H1 (cell line): Measurements from ENCODE around the gene ATP1A1. TPM values are rescaled to one million over a fixed set of nuclear protein-coding genes. Genes with fewer than 3 reads are reported as not detected.

Experiments
- CTCF ChIA-PET: fragments of 300-600 bp; sonication (Branson Sonifier 250); formaldehyde crosslinking; loops from one replicate; lab custom pipeline; 2021; ENCODE audit not compliant: partially characterized antibody; lab: Charles Lee
- POLR2A ChIA-PET: fragments of 300-600 bp; sonication (Branson Sonifier 250); formaldehyde crosslinking; loops from one replicate; lab custom pipeline; 2021; ENCODE audit warnings: inconsistent platforms; ENCODE audit not compliant: partially characterized antibody; lab: Charles Lee
- DNase-seq, 2 experiments: peaks; one replicate each; pipeline versions ENCODE4 v3.0.0 to v3.0.0-alpha.2; 2010 to 2022; ENCODE audit warnings: low spot score in 2 of 2, low read depth in 1 of 2, mixed read lengths in 1 of 2
- FAIRE-seq: peaks from 2 replicates; lab custom pipeline; 2011; peaks lifted over from hg19 to GRCh38; lab: Jason Lieb, UNC
- H2AFZ ChIP-seq: 2 replicates; pipeline ENCODE4 v1.8.1; 2012; ENCODE audit warnings: low read length, inconsistent platforms
- H2AK5ac ChIP-seq: 2 replicates; pipeline ENCODE4 v1.6.1; 2013; ENCODE audit warnings: low read depth, low read length
- H2BK120ac ChIP-seq: replicated peaks from 2 replicates; pipeline ENCODE3; 2013; ENCODE audit warnings: low read depth, low read length, inconsistent platforms
- H2BK12ac ChIP-seq: 2 replicates; pipeline ENCODE4 v1.6.1; 2013; ENCODE audit warnings: low read depth, low read length
- H2BK15ac ChIP-seq: 2 replicates; pipeline ENCODE4 v1.6.1; 2013; ENCODE audit warnings: low read length
- H2BK20ac ChIP-seq: 2 replicates; pipeline ENCODE4 v1.6.1; 2013; ENCODE audit warnings: low read length
- H2BK5ac ChIP-seq: 2 replicates; pipeline ENCODE4 v1.6.1; 2013; ENCODE audit warnings: low read depth, low read length
- H3K14ac ChIP-seq: 2 replicates; pipeline ENCODE4 v1.6.1; 2013; ENCODE audit warnings: inconsistent platforms; ENCODE audit not compliant: insufficient read length
- H3K18ac ChIP-seq: 2 replicates; pipeline ENCODE4 v1.6.1; 2013; ENCODE audit warnings: low read length; ENCODE audit errors: extremely low read depth
- H3K23ac ChIP-seq: 2 replicates; pipeline ENCODE4 v1.6.1; 2013; ENCODE audit warnings: inconsistent platforms; ENCODE audit not compliant: insufficient read length
- H3K23me2 ChIP-seq: 2 replicates; pipeline ENCODE4 v1.6.1; 2013; ENCODE audit warnings: low read depth, low read length
- H3K27ac ChIP-seq: 2 replicates; pipeline ENCODE4 v1.6.1; 2011; ENCODE audit warnings: low read depth, low read length, inconsistent platforms
- H3K27me3 ChIP-seq, 4 experiments: replicated peaks in 1 of 4; 1 replicate in 1 of 4; 2 replicates in 3 of 4; pipeline versions ENCODE4 v1.6.1 to v1.8.1; 2011 to 2013; ENCODE audit warnings: low read length in 3 of 4, mild to moderate bottlenecking in 3 of 4, inconsistent platforms in 2 of 4, mixed read lengths in 2 of 4, moderate library complexity in 1 of 4; ENCODE audit not compliant: control insufficient read depth in 3 of 4, insufficient read depth in 3 of 4; ENCODE audit errors: extremely low read depth in 1 of 4
- H3K36me3 ChIP-seq, 4 experiments: 2 replicates each; pipeline versions ENCODE4 v1.6.1 to v1.8.1; 2011 to 2013; ENCODE audit warnings: mild to moderate bottlenecking in 4 of 4, low read length in 3 of 4, moderate library complexity in 2 of 4, control low read depth in 1 of 4, inconsistent platforms in 1 of 4; ENCODE audit not compliant: insufficient read depth in 4 of 4, control insufficient read depth in 2 of 4
- H3K4ac ChIP-seq: replicated peaks from 2 replicates; pipeline ENCODE3; 2013; ENCODE audit warnings: low read length, low read depth, mixed read lengths, inconsistent platforms; ENCODE audit not compliant: insufficient read length
- H3K4me1 ChIP-seq, 4 experiments: replicated peaks in 1 of 4; 1 replicate in 1 of 4; 2 replicates in 3 of 4; pipeline versions ENCODE4 v1.6.1 to v1.8.1; 2011 to 2013; ENCODE audit warnings: low read length in 3 of 4, inconsistent platforms in 2 of 4, mixed read lengths in 1 of 4; ENCODE audit not compliant: insufficient read depth in 4 of 4, control insufficient read depth in 3 of 4
- H3K4me2 ChIP-seq, 2 experiments: 2 replicates each; pipeline versions ENCODE4 v1.6.1 to v1.8.1; 2011 to 2013; ENCODE audit warnings: low read depth in 2 of 2, low read length in 2 of 2, control low read depth in 1 of 2, inconsistent platforms in 1 of 2, mild to moderate bottlenecking in 1 of 2; ENCODE audit not compliant: insufficient read depth in 1 of 2
- H3K4me3 ChIP-seq, 4 experiments: fragments of 200-600, 300-600 bp in 1 of 4; sonication (generic), shearing (Covaris generic), sonication (Bioruptor Twin) in 1 of 4; 2 replicates each; pipeline versions ENCODE4 v1.5.1 to v1.8.1; 2011 to 2016; ENCODE audit warnings: low read length in 4 of 4, low read depth in 3 of 4, control low read depth in 2 of 4, inconsistent platforms in 2 of 4, mild to moderate bottlenecking in 2 of 4, mixed read lengths in 1 of 4, moderate library complexity in 1 of 4; ENCODE audit not compliant: insufficient read depth in 2 of 4; ENCODE audit errors: extremely low read depth in 1 of 4
- H3K56ac ChIP-seq: replicated peaks from 2 replicates; pipeline ENCODE3; 2013; ENCODE audit warnings: low read depth, mild to moderate bottlenecking, mixed read lengths, low read length, inconsistent platforms; ENCODE audit not compliant: insufficient read length
- H3K79me1 ChIP-seq: 2 replicates; pipeline ENCODE4 v1.6.1; 2013; ENCODE audit warnings: low read depth, low read length, control low read depth
- H3K79me2 ChIP-seq, 2 experiments: 2 replicates each; pipeline versions ENCODE4 v1.6.1 to v1.8.1; 2012 to 2013; ENCODE audit warnings: low read length in 2 of 2, mild to moderate bottlenecking in 2 of 2, inconsistent platforms in 1 of 2; ENCODE audit not compliant: insufficient read depth in 2 of 2, control insufficient read depth in 1 of 2
- H3K9ac ChIP-seq, 4 experiments: replicated peaks in 1 of 4; 1 replicate in 1 of 4; 2 replicates in 3 of 4; pipeline versions ENCODE4 v1.6.1 to v1.8.1; 2011 to 2013; ENCODE audit warnings: low read depth in 3 of 4, low read length in 3 of 4, control low read depth in 2 of 4, mild to moderate bottlenecking in 2 of 4, moderate library complexity in 2 of 4, inconsistent platforms in 1 of 4; ENCODE audit errors: extremely low read depth in 1 of 4
- H3K9me3 ChIP-seq, 2 experiments: 2 replicates each; pipeline versions ENCODE4 v1.6.1 to v1.8.1; 2012 to 2013; ENCODE audit warnings: mild to moderate bottlenecking in 2 of 2, moderate library complexity in 2 of 2, control low read depth in 1 of 2, inconsistent platforms in 1 of 2, low read depth in 1 of 2, low read length in 1 of 2, mixed read lengths in 1 of 2; ENCODE audit not compliant: insufficient read depth in 2 of 2
- H4K20me1 ChIP-seq, 2 experiments: replicated peaks in 1 of 2; 2 replicates each; pipeline versions ENCODE3 to v1.8.1; 2011 to 2013; ENCODE audit warnings: inconsistent platforms in 2 of 2, low read length in 2 of 2, mild to moderate bottlenecking in 1 of 2; ENCODE audit not compliant: insufficient read depth in 2 of 2, control insufficient read depth in 1 of 2
- H4K5ac ChIP-seq: 2 replicates; pipeline ENCODE4 v1.6.1; 2013; ENCODE audit warnings: low read length, low read depth, mixed read lengths, inconsistent platforms; ENCODE audit not compliant: insufficient read length
- H4K8ac ChIP-seq: 2 replicates; pipeline ENCODE4 v1.8.0; 2013; ENCODE audit warnings: mild to moderate bottlenecking, moderate library complexity, low read length, inconsistent platforms; ENCODE audit not compliant: insufficient read depth; ENCODE audit errors: extremely low read depth
- H4K91ac ChIP-seq: replicated peaks from 2 replicates; pipeline ENCODE3; 2013; ENCODE audit warnings: low read length, mixed read lengths, inconsistent platforms; ENCODE audit not compliant: insufficient read length
- CEBPB ChIP-seq: IDR thresholded peaks from 2 replicates; pipeline ENCODE4 v1.6.1; 2012; ENCODE audit warnings: low read depth, low read length
- GTF2F1 ChIP-seq: IDR thresholded peaks from 2 replicates; pipeline ENCODE4 v1.6.1; 2012; ENCODE audit warnings: low read depth, low read length, improper control_type of control experiment, borderline replicate concordance
- HDAC2 ChIP-seq, 2 experiments: fragments of 300-600 bp in 1 of 2; sonication (generic) in 1 of 2; IDR thresholded peaks; 2 replicates each; pipeline ENCODE4 v1.6.1; 2011 to 2012; ENCODE audit warnings: low read depth in 2 of 2, low read length in 2 of 2, mild to moderate bottlenecking in 2 of 2, moderate library complexity in 2 of 2, borderline replicate concordance in 1 of 2, inconsistent platforms in 1 of 2
- KDM1A ChIP-seq: fragments of 200-600, 300-600 bp; sonication (generic); IDR thresholded peaks from 2 replicates; pipeline ENCODE4 v1.7.1; 2016; ENCODE audit warnings: mild to moderate bottlenecking, low read length, borderline replicate concordance
- PHF8 ChIP-seq: fragments of 200-600 bp; sonication (generic); conservative IDR thresholded peaks from 2 replicates; pipeline ENCODE4 v1.7.1; 2012; ENCODE audit warnings: low read depth, mild to moderate bottlenecking, inconsistent platforms, low read length, moderate library complexity
- POLR2AphosphoS5 ChIP-seq: IDR thresholded peaks from 2 replicates; pipeline ENCODE4 v1.6.1; 2011; ENCODE audit warnings: low read depth, low read length
- RNF2 ChIP-seq: fragments of 200-900, 300-1000 bp; sonication (generic); IDR thresholded peaks from 2 replicates; pipeline ENCODE4 v1.7.1; 2016; ENCODE audit warnings: borderline replicate concordance, low read depth, mild to moderate bottlenecking, antibody characterized with exemption, low read length; ENCODE audit not compliant: poor library complexity, severe bottlenecking; ENCODE audit errors: missing control alignments
- RXRA ChIP-seq: IDR thresholded peaks from 2 replicates; pipeline ENCODE4 v1.6.1; 2011; ENCODE audit warnings: low read depth, mild to moderate bottlenecking, low read length, moderate library complexity; ENCODE audit not compliant: insufficient read depth
- SIRT6 ChIP-seq: IDR thresholded peaks from one replicate; pipeline ENCODE4 v1.7.1; 2012; ENCODE audit warnings: low read length, inconsistent platforms
- SP4 ChIP-seq: IDR thresholded peaks from 2 replicates; pipeline ENCODE4 v1.6.1; 2012; ENCODE audit warnings: low read length, inconsistent platforms
- TBP ChIP-seq: IDR thresholded peaks from 2 replicates; pipeline ENCODE4 v1.6.1; 2011; ENCODE audit warnings: low read depth, low read length, improper control_type of control experiment
- TEAD4 ChIP-seq: IDR thresholded peaks from 2 replicates; pipeline ENCODE4 v1.6.1; 2012; ENCODE audit warnings: low read depth, low read length, inconsistent platforms, mixed read lengths
- ZNF274 ChIP-seq: IDR thresholded peaks from 2 replicates; pipeline ENCODE4 v1.7.0; 2012; ENCODE audit warnings: low read length, borderline replicate concordance; ENCODE audit errors: extremely low read depth
- WGBS, 2 experiments: shearing (Covaris generic) in 1 of 2; methylation state at CpG; one replicate each; pipeline versions ENCODE4 v1.1.6 to v1.1.7; 2013 to 2015; ENCODE audit warnings: low lambda C conversion rate in 2 of 2, mixed read lengths in 2 of 2, inconsistent platforms in 1 of 2, low coverage in 1 of 2, missing lambda C conversion rate in 1 of 2; ENCODE audit not compliant: insufficient replicate concordance in 2 of 2, insufficient coverage in 1 of 2, insufficient read length in 1 of 2; ENCODE audit errors: extremely low coverage in 1 of 2, missing lambda C conversion rate in 1 of 2; 5-methylcytosine and 5-hydroxymethylcytosine counted together
- polyA plus RNA-seq, 7 experiments: library from polyadenylated mRNA; depleted of rRNA in 3 of 7; stranded (reverse) in 5 of 7; unstranded in 2 of 7; fragments of >200 nt in 5 of 7; fragments of 200-250 nt in 2 of 7; gene quantifications; 1 replicate in 5 of 7; 2 replicates in 1 of 7; 4 replicates in 1 of 7; pipeline versions ENCODE4 v1.2.1 to v1.2.3, GENCODE V29; 2011 to 2013; ENCODE audit warnings: missing spikeins in 2 of 7, mixed read lengths in 2 of 7
- total RNA-seq: library from RNA; stranded (reverse); fragmentation: NEBNext Ultra II Directional; extraction: Animal tissue kit (Norgen Biotek cat#: 25700); gene quantifications from 2 replicates; pipeline ENCODE4 v1.2.1, GENCODE V29; 2021
- TF ChIP-seq, protein P1 (sequence below): IDR thresholded peaks from 2 replicates; pipeline ENCODE4 v1.6.1; 2012; ENCODE audit warnings: inconsistent platforms

The ATP1A1 gene
- total and polyA plus RNA-seq, 2 of the 8 experiments (the other 6 are each of a cell fraction or from before 2014, with no cell fraction given), result 222 to 325 TPM

DNA sequence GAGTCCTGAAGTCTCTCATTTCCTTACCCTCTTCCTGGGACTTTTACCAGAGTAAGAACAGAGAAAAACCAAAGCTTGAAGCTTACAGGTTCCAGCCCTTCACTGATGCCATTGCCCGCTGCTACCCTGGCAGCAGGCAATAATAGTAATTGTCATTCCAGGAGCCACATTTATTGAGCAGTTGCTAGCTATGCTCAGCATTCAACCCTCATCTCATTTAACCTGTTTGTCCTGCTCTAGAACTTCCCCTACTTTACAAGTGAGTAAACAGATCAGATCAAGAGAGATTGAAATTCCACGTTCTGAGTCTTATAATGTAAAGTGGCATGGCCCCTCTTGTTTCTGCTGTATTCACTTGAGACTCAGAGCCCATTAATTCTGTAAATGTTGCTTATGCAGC, 80.4 kb downstream of the ATP1A1 start:
- H3K4ac ChIP-seq, result no peak overlapping the region
- no peak overlapping the region for H2AK5ac ChIP-seq
- H4K91ac ChIP-seq, result no peak overlapping the region
- H2BK20ac ChIP-seq, result no peak overlapping the region
- 0 out of 2 replicates have a peak overlapping the region, but pooled peaks have one; percentile 30 for H2AFZ ChIP-seq
- no peak overlapping the region for H3K4me2 ChIP-seq
- H3K4me1 ChIP-seq, result peaks cover 0 to 3% (median under 1%) of the 10 kb centered on the region in 4 experiments; a peak in 3 of 7 replicates
- no peaks in the 10 kb centered on the region for H4K20me1 ChIP-seq
- H3K14ac ChIP-seq, result no peak overlapping the region
- DNase-seq (no peak), FAIRE-seq (no peak)
- CTCF ChIA-PET, result interaction anchor here (0.9 to 2.7 kb wide), 5 partner anchors 10 to 35 kb away, joined by 4 to 9 read pairs (median 5); no protein-coding TSS in a partner anchor
- H3K9me3 ChIP-seq, result no peaks in the 10 kb centered on the region
- H4K5ac ChIP-seq, result no peak overlapping the region
- H3K9ac ChIP-seq, result no peak overlapping the region
- H3K27ac ChIP-seq, result no peak overlapping the region
- H3K79me2 ChIP-seq, result no peaks in the 10 kb centered on the region
- WGBS, 2 experiments, result 72% methylated on average over 2 of the region's 2 CpGs; no CpG with 5 or more reads in 1 of the 2 experiments
- no peaks in the 10 kb centered on the region for H3K27me3 ChIP-seq
- no peaks in the 10 kb centered on the region for H3K36me3 ChIP-seq
- no peak overlapping the region for H2BK15ac ChIP-seq
- no peak overlapping the region for H3K56ac ChIP-seq
- no peak overlapping the region for H2BK12ac ChIP-seq
- H2BK120ac ChIP-seq, result no peak overlapping the region
- no peak overlapping the region for H3K18ac ChIP-seq
- no peak overlapping the region for H2BK5ac ChIP-seq
- H4K8ac ChIP-seq, result no peak overlapping the region
- no peaks in the 10 kb centered on the region; the same call in 1 of the 2 replicates for H3K23me2 ChIP-seq
- H3K23ac ChIP-seq, result no peak overlapping the region
- POLR2A ChIA-PET, result interaction anchor here (0.6 to 1.5 kb wide), 2 partner anchors 36 to 81 kb away, joined by 3 read pairs; partner anchors contain the start of gene ATP1A1
- H3K79me1 ChIP-seq, result no peaks in the 10 kb centered on the region
- H3K4me3 ChIP-seq, result no peak overlapping the region
- TF ChIP-seq CEBPB (no peak), HDAC2 (IDR thresholded peaks at IDR 0.05; ENCODE audit: borderline replicate concordance in 1 of 2, low read depth in 2 of 2, low read length in 2 of 2) (no peak), GTF2F1 (no peak), RXRA (no peak), TBP (no peak), SP4 (no peak), SIRT6 (no peak), ZNF274 (no peak), PHF8 (no peak), TEAD4 (no peak), KDM1A (no peak), RNF2 (no peak), POLR2AphosphoS5 (no peak)
- TF ChIP-seq, protein P1, sequence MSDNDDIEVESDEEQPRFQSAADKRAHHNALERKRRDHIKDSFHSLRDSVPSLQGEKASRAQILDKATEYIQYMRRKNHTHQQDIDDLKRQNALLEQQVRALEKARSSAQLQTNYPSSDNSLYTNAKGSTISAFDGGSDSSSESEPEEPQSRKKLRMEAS, result no peak
